H1 (cell line): ENCODE measurements around the gene ZNF57. TPM values are rescaled to one million over a fixed set of nuclear protein-coding genes. Genes with fewer than 3 reads are reported as not detected.

Experiments
- CTCF ChIA-PET: fragments of 300-600 bp; sonication (Branson Sonifier 250); formaldehyde crosslinking; loops from one replicate; lab custom pipeline; 2021; ENCODE audit not compliant: partially characterized antibody; lab: Charles Lee
- POLR2A ChIA-PET: fragments of 300-600 bp; sonication (Branson Sonifier 250); formaldehyde crosslinking; loops from one replicate; lab custom pipeline; 2021; ENCODE audit warnings: inconsistent platforms; ENCODE audit not compliant: partially characterized antibody; lab: Charles Lee
- DNase-seq, 2 experiments: peaks; one replicate each; pipeline versions ENCODE4 v3.0.0 to v3.0.0-alpha.2; 2010 to 2022; ENCODE audit warnings: low spot score in 2 of 2, low read depth in 1 of 2, mixed read lengths in 1 of 2
- FAIRE-seq: peaks from 2 replicates; lab custom pipeline; 2011; peaks lifted over from hg19 to GRCh38; lab: Jason Lieb, UNC
- H2AFZ ChIP-seq: 2 replicates; pipeline ENCODE4 v1.8.1; 2012; ENCODE audit warnings: low read length, inconsistent platforms
- H2AK5ac ChIP-seq: 2 replicates; pipeline ENCODE4 v1.6.1; 2013; ENCODE audit warnings: low read depth, low read length
- H2BK120ac ChIP-seq: replicated peaks from 2 replicates; pipeline ENCODE3; 2013; ENCODE audit warnings: low read depth, low read length, inconsistent platforms
- H2BK12ac ChIP-seq: 2 replicates; pipeline ENCODE4 v1.6.1; 2013; ENCODE audit warnings: low read depth, low read length
- H2BK15ac ChIP-seq: 2 replicates; pipeline ENCODE4 v1.6.1; 2013; ENCODE audit warnings: low read length
- H2BK20ac ChIP-seq: 2 replicates; pipeline ENCODE4 v1.6.1; 2013; ENCODE audit warnings: low read length
- H2BK5ac ChIP-seq: 2 replicates; pipeline ENCODE4 v1.6.1; 2013; ENCODE audit warnings: low read depth, low read length
- H3K14ac ChIP-seq: 2 replicates; pipeline ENCODE4 v1.6.1; 2013; ENCODE audit warnings: inconsistent platforms; ENCODE audit not compliant: insufficient read length
- H3K18ac ChIP-seq: 2 replicates; pipeline ENCODE4 v1.6.1; 2013; ENCODE audit warnings: low read length; ENCODE audit errors: extremely low read depth
- H3K23ac ChIP-seq: 2 replicates; pipeline ENCODE4 v1.6.1; 2013; ENCODE audit warnings: inconsistent platforms; ENCODE audit not compliant: insufficient read length
- H3K23me2 ChIP-seq: 2 replicates; pipeline ENCODE4 v1.6.1; 2013; ENCODE audit warnings: low read depth, low read length
- H3K27ac ChIP-seq: 2 replicates; pipeline ENCODE4 v1.6.1; 2011; ENCODE audit warnings: low read depth, low read length, inconsistent platforms
- H3K27me3 ChIP-seq, 4 experiments: replicated peaks in 1 of 4; 1 replicate in 1 of 4; 2 replicates in 3 of 4; pipeline versions ENCODE4 v1.6.1 to v1.8.1; 2011 to 2013; ENCODE audit warnings: low read length in 3 of 4, mild to moderate bottlenecking in 3 of 4, inconsistent platforms in 2 of 4, mixed read lengths in 2 of 4, moderate library complexity in 1 of 4; ENCODE audit not compliant: control insufficient read depth in 3 of 4, insufficient read depth in 3 of 4; ENCODE audit errors: extremely low read depth in 1 of 4
- H3K36me3 ChIP-seq, 4 experiments: 2 replicates each; pipeline versions ENCODE4 v1.6.1 to v1.8.1; 2011 to 2013; ENCODE audit warnings: mild to moderate bottlenecking in 4 of 4, low read length in 3 of 4, moderate library complexity in 2 of 4, control low read depth in 1 of 4, inconsistent platforms in 1 of 4; ENCODE audit not compliant: insufficient read depth in 4 of 4, control insufficient read depth in 2 of 4
- H3K4ac ChIP-seq: replicated peaks from 2 replicates; pipeline ENCODE3; 2013; ENCODE audit warnings: low read length, low read depth, mixed read lengths, inconsistent platforms; ENCODE audit not compliant: insufficient read length
- H3K4me1 ChIP-seq, 4 experiments: replicated peaks in 1 of 4; 1 replicate in 1 of 4; 2 replicates in 3 of 4; pipeline versions ENCODE4 v1.6.1 to v1.8.1; 2011 to 2013; ENCODE audit warnings: low read length in 3 of 4, inconsistent platforms in 2 of 4, mixed read lengths in 1 of 4; ENCODE audit not compliant: insufficient read depth in 4 of 4, control insufficient read depth in 3 of 4
- H3K4me2 ChIP-seq, 2 experiments: 2 replicates each; pipeline versions ENCODE4 v1.6.1 to v1.8.1; 2011 to 2013; ENCODE audit warnings: low read depth in 2 of 2, low read length in 2 of 2, control low read depth in 1 of 2, inconsistent platforms in 1 of 2, mild to moderate bottlenecking in 1 of 2; ENCODE audit not compliant: insufficient read depth in 1 of 2
- H3K4me3 ChIP-seq, 4 experiments: fragments of 200-600, 300-600 bp in 1 of 4; sonication (generic), shearing (Covaris generic), sonication (Bioruptor Twin) in 1 of 4; 2 replicates each; pipeline versions ENCODE4 v1.5.1 to v1.8.1; 2011 to 2016; ENCODE audit warnings: low read length in 4 of 4, low read depth in 3 of 4, control low read depth in 2 of 4, inconsistent platforms in 2 of 4, mild to moderate bottlenecking in 2 of 4, mixed read lengths in 1 of 4, moderate library complexity in 1 of 4; ENCODE audit not compliant: insufficient read depth in 2 of 4; ENCODE audit errors: extremely low read depth in 1 of 4
- H3K56ac ChIP-seq: replicated peaks from 2 replicates; pipeline ENCODE3; 2013; ENCODE audit warnings: low read depth, mild to moderate bottlenecking, mixed read lengths, low read length, inconsistent platforms; ENCODE audit not compliant: insufficient read length
- H3K79me1 ChIP-seq: 2 replicates; pipeline ENCODE4 v1.6.1; 2013; ENCODE audit warnings: low read depth, low read length, control low read depth
- H3K79me2 ChIP-seq, 2 experiments: 2 replicates each; pipeline versions ENCODE4 v1.6.1 to v1.8.1; 2012 to 2013; ENCODE audit warnings: low read length in 2 of 2, mild to moderate bottlenecking in 2 of 2, inconsistent platforms in 1 of 2; ENCODE audit not compliant: insufficient read depth in 2 of 2, control insufficient read depth in 1 of 2
- H3K9ac ChIP-seq, 4 experiments: replicated peaks in 1 of 4; 1 replicate in 1 of 4; 2 replicates in 3 of 4; pipeline versions ENCODE4 v1.6.1 to v1.8.1; 2011 to 2013; ENCODE audit warnings: low read depth in 3 of 4, low read length in 3 of 4, control low read depth in 2 of 4, mild to moderate bottlenecking in 2 of 4, moderate library complexity in 2 of 4, inconsistent platforms in 1 of 4; ENCODE audit errors: extremely low read depth in 1 of 4
- H3K9me3 ChIP-seq, 2 experiments: 2 replicates each; pipeline versions ENCODE4 v1.6.1 to v1.8.1; 2012 to 2013; ENCODE audit warnings: mild to moderate bottlenecking in 2 of 2, moderate library complexity in 2 of 2, control low read depth in 1 of 2, inconsistent platforms in 1 of 2, low read depth in 1 of 2, low read length in 1 of 2, mixed read lengths in 1 of 2; ENCODE audit not compliant: insufficient read depth in 2 of 2
- H4K20me1 ChIP-seq, 2 experiments: replicated peaks in 1 of 2; 2 replicates each; pipeline versions ENCODE3 to v1.8.1; 2011 to 2013; ENCODE audit warnings: inconsistent platforms in 2 of 2, low read length in 2 of 2, mild to moderate bottlenecking in 1 of 2; ENCODE audit not compliant: insufficient read depth in 2 of 2, control insufficient read depth in 1 of 2
- H4K5ac ChIP-seq: 2 replicates; pipeline ENCODE4 v1.6.1; 2013; ENCODE audit warnings: low read length, low read depth, mixed read lengths, inconsistent platforms; ENCODE audit not compliant: insufficient read length
- H4K8ac ChIP-seq: 2 replicates; pipeline ENCODE4 v1.8.0; 2013; ENCODE audit warnings: mild to moderate bottlenecking, moderate library complexity, low read length, inconsistent platforms; ENCODE audit not compliant: insufficient read depth; ENCODE audit errors: extremely low read depth
- H4K91ac ChIP-seq: replicated peaks from 2 replicates; pipeline ENCODE3; 2013; ENCODE audit warnings: low read length, mixed read lengths, inconsistent platforms; ENCODE audit not compliant: insufficient read length
- WGBS, 2 experiments: shearing (Covaris generic) in 1 of 2; methylation state at CpG; one replicate each; pipeline versions ENCODE4 v1.1.6 to v1.1.7; 2013 to 2015; ENCODE audit warnings: low lambda C conversion rate in 2 of 2, mixed read lengths in 2 of 2, inconsistent platforms in 1 of 2, low coverage in 1 of 2, missing lambda C conversion rate in 1 of 2; ENCODE audit not compliant: insufficient replicate concordance in 2 of 2, insufficient coverage in 1 of 2, insufficient read length in 1 of 2; ENCODE audit errors: extremely low coverage in 1 of 2, missing lambda C conversion rate in 1 of 2; 5-methylcytosine and 5-hydroxymethylcytosine counted together
- polyA plus RNA-seq, 7 experiments: library from polyadenylated mRNA; depleted of rRNA in 3 of 7; stranded (reverse) in 5 of 7; unstranded in 2 of 7; fragments of >200 nt in 5 of 7; fragments of 200-250 nt in 2 of 7; gene quantifications; 1 replicate in 5 of 7; 2 replicates in 1 of 7; 4 replicates in 1 of 7; pipeline versions ENCODE4 v1.2.1 to v1.2.3, GENCODE V29; 2011 to 2013; ENCODE audit warnings: missing spikeins in 2 of 7, mixed read lengths in 2 of 7
- total RNA-seq: library from RNA; stranded (reverse); fragmentation: NEBNext Ultra II Directional; extraction: Animal tissue kit (Norgen Biotek cat#: 25700); gene quantifications from 2 replicates; pipeline ENCODE4 v1.2.1, GENCODE V29; 2021

ZNF57 gene
- total and polyA plus RNA-seq, 2 of the 8 experiments (the other 6 are each of a cell fraction or from before 2014, with no cell fraction given), result 4.9 to 8.9 TPM

DNA sequence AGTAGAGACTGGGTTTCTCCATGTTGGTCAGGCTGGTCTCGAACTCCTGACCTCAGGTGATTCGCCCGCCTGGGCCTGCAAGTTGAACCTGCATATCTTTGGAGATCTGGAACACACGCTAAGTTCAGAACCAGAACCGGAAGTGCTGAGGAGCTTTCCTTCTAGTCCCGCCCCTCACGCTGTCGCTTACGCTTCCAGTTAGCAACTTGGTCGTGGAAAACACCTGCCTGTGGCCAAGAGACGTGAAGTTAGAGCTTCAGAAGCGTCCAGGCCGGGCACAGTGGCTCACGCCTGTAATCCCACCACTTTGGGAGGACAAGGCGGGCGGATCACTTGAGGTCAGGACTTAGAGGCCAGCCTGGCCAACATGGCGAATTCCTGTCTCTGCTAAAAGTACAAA is 15.0 kb upstream of the ZNF57 start:
- H4K5ac ChIP-seq, result no peak overlapping the region
- no peaks in the 10 kb centered on the region for H3K79me1 ChIP-seq
- no peaks in the 10 kb centered on the region for H3K4me1 ChIP-seq
- peaks cover 11 to 37% of the 10 kb centered on the region in 2 experiments; a peak in 3 of 4 replicates for H3K9me3 ChIP-seq
- H3K56ac ChIP-seq, result no peak overlapping the region
- H3K36me3 ChIP-seq, result no peaks in the 10 kb centered on the region
- H2BK120ac ChIP-seq, result no peak overlapping the region
- H3K27ac ChIP-seq, result no peak overlapping the region
- H3K23ac ChIP-seq, result no peak overlapping the region
- no peak overlapping the region for H4K91ac ChIP-seq
- H2BK12ac ChIP-seq, result no peak overlapping the region
- no peak overlapping the region for H2AFZ ChIP-seq
- POLR2A ChIA-PET, result no interaction called here
- no peak overlapping the region for H4K8ac ChIP-seq
- no peak overlapping the region for H3K4me3 ChIP-seq
- no peaks in the 10 kb centered on the region for H4K20me1 ChIP-seq
- CTCF ChIA-PET, result interaction anchor here (0.6 to 2.8 kb wide), 2 partner anchors 236 to 754 kb away, joined by 4 to 12 read pairs; no protein-coding TSS in a partner anchor
- DNase-seq (no peak), FAIRE-seq (no peak)
- no peak overlapping the region for H2BK5ac ChIP-seq
- no peak overlapping the region for H2BK20ac ChIP-seq
- H3K18ac ChIP-seq, result no peak overlapping the region
- H3K4ac ChIP-seq, result no peak overlapping the region
- no peaks in the 10 kb centered on the region for H3K23me2 ChIP-seq
- no peak overlapping the region for H3K4me2 ChIP-seq
- H3K27me3 ChIP-seq, result no peaks in the 10 kb centered on the region
- no peak overlapping the region for H3K9ac ChIP-seq
- no peak overlapping the region for H2AK5ac ChIP-seq
- H3K14ac ChIP-seq, result no peak overlapping the region
- 84% methylated on average over 17 of the region's 17 CpGs; no CpG with 5 or more reads in 1 of the 2 experiments for WGBS, 2 experiments
- H3K79me2 ChIP-seq, result no peaks in the 10 kb centered on the region
- no peak overlapping the region for H2BK15ac ChIP-seq
